Gastroesophageal sphincter (tissue), 4 donors: ENCODE data around the gene UBTF. TPM values are rescaled to one million over a fixed set of nuclear protein-coding genes. Genes with fewer than 3 reads are reported as not detected.

Experiments
- ATAC-seq: fragments of 150-250 bp; one replicate; pipeline ENCODE4 v1.9.1; 2016; ENCODE audit warnings: mild to moderate bottlenecking, moderate library complexity
- H3K27ac ChIP-seq, 4 donors: fragments of 200-600 bp; sonication (generic) in 3 of 4; 1 replicate in 3 of 4; 2 replicates in 1 of 4; pipeline ENCODE4 v1.5.1; 2016 to 2019
- H3K27me3 ChIP-seq: fragments of 200-600 bp; sonication (generic); one replicate; pipeline ENCODE4 v1.5.1; 2019
- H3K36me3 ChIP-seq, 2 donors: fragments of 200-600 bp; sonication (generic); one replicate each; pipeline ENCODE4 v1.5.1; 2019; ENCODE audit warnings: control low read depth in 1 of 2
- H3K4me1 ChIP-seq, 3 donors: fragments of 200-600 bp; sonication (generic); 1 replicate in 2 of 3; 2 replicates in 1 of 3; pipeline ENCODE4 v1.5.1; 2016 to 2019; ENCODE audit warnings: control low read depth in 2 of 3
- H3K4me3 ChIP-seq, 2 donors: fragments of 200-600 bp; sonication (generic); one replicate each; pipeline ENCODE4 v1.5.1; 2019; ENCODE audit warnings: mild to moderate bottlenecking in 1 of 2, moderate library complexity in 1 of 2
- H3K9me3 ChIP-seq, 3 donors: fragments of 200-600 bp; sonication (generic); one replicate each; pipeline ENCODE4 v1.5.1; 2017 to 2019; ENCODE audit warnings: control low read depth in 2 of 3
- CTCF ChIP-seq, 4 experiments: fragments of 200-600 bp in 2 of 4; fragments of 450-650 bp in 2 of 4; sonication (generic) in 1 of 4; IDR thresholded peaks; one replicate each; pipeline ENCODE4 v1.5.1; 2017 to 2019; ENCODE audit warnings: antibody characterized with exemption in 4 of 4, mild to moderate bottlenecking in 2 of 4, moderate library complexity in 2 of 4
- EP300 ChIP-seq: sonication (generic); formaldehyde crosslinking; IDR thresholded peaks from one replicate; pipeline ENCODE4 v1.6.1; 2017; ENCODE audit warnings: antibody characterized with exemption, mild to moderate bottlenecking
- POLR2A ChIP-seq, 2 donors: fragments of 450-650 bp; IDR thresholded peaks; one replicate each; pipeline ENCODE4 v1.6.1; 2017; ENCODE audit warnings: antibody characterized with exemption in 2 of 2, mild to moderate bottlenecking in 2 of 2, moderate library complexity in 1 of 2
- POLR2AphosphoS5 ChIP-seq: sonication (generic); formaldehyde crosslinking; IDR thresholded peaks from one replicate; pipeline ENCODE4 v1.6.1; 2017; ENCODE audit warnings: antibody characterized with exemption
- WGBS, 2 donors: methylation state at CpG; one replicate each; pipeline ENCODE4 v1.1.5; 2018; ENCODE audit warnings: low coverage in 1 of 2; 5-methylcytosine and 5-hydroxymethylcytosine counted together
- total RNA-seq, 4 donors: library from RNA; depleted of rRNA; stranded (reverse); fragments of >200 nt; gene quantifications; one replicate each; pipeline ENCODE4 v1.1.0, GENCODE V29; 2016

UBTF gene, protein sequence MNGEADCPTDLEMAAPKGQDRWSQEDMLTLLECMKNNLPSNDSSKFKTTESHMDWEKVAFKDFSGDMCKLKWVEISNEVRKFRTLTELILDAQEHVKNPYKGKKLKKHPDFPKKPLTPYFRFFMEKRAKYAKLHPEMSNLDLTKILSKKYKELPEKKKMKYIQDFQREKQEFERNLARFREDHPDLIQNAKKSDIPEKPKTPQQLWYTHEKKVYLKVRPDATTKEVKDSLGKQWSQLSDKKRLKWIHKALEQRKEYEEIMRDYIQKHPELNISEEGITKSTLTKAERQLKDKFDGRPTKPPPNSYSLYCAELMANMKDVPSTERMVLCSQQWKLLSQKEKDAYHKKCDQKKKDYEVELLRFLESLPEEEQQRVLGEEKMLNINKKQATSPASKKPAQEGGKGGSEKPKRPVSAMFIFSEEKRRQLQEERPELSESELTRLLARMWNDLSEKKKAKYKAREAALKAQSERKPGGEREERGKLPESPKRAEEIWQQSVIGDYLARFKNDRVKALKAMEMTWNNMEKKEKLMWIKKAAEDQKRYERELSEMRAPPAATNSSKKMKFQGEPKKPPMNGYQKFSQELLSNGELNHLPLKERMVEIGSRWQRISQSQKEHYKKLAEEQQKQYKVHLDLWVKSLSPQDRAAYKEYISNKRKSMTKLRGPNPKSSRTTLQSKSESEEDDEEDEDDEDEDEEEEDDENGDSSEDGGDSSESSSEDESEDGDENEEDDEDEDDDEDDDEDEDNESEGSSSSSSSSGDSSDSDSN
- 10 to 100 TPM; 55.6 to 85.5 (median 60.4) TPM for total RNA-seq

GRCh38 chr17:44219616-44220212 lies at the start of gene UBTF:
Gene UBTF (minus strand): TSS chr17:44219675. CDS start chr17:44218229, 1,446 bp downstream.
- no CpG with 5 or more reads among the region's 76 CpGs for WGBS, 2 donors
- peak within 1 kb of the TSS; percentile 48 to 64 for H3K4me3 ChIP-seq
- H3K4me1 ChIP-seq, result peaks cover 7 to 56% (median 28%) of the 10 kb centered on the region in 3 donors
- H3K27me3 ChIP-seq, result no peaks in the 10 kb centered on the region
- H3K9me3 ChIP-seq, result no peaks in the 10 kb centered on the region
- H3K36me3 ChIP-seq, result peaks cover 0 to 27% of the 10 kb centered on the region in 2 donors
- TF ChIP-seq POLR2A (IDR thresholded peaks at IDR 0.05) (peak in 1 of 2 donors; percentile 4), CTCF (IDR thresholded peaks at IDR 0.05) (no peak)
- peak; percentile 16 for ATAC-seq
- peak within 1 kb of the TSS; percentile 79 to 100 (median 94) for H3K27ac ChIP-seq

GRCh38 chr17:44268709-44269534 lies 49.4 kb upstream of the UBTF start:
- WGBS, 2 donors, result 60 to 72% methylated on average over 2 to 3 of the region's 11 CpGs
- TF ChIP-seq POLR2A (IDR thresholded peaks at IDR 0.05) (no peak), EP300 (no peak), CTCF (IDR thresholded peaks at IDR 0.05) (no peak), POLR2AphosphoS5 (no peak)

DNA sequence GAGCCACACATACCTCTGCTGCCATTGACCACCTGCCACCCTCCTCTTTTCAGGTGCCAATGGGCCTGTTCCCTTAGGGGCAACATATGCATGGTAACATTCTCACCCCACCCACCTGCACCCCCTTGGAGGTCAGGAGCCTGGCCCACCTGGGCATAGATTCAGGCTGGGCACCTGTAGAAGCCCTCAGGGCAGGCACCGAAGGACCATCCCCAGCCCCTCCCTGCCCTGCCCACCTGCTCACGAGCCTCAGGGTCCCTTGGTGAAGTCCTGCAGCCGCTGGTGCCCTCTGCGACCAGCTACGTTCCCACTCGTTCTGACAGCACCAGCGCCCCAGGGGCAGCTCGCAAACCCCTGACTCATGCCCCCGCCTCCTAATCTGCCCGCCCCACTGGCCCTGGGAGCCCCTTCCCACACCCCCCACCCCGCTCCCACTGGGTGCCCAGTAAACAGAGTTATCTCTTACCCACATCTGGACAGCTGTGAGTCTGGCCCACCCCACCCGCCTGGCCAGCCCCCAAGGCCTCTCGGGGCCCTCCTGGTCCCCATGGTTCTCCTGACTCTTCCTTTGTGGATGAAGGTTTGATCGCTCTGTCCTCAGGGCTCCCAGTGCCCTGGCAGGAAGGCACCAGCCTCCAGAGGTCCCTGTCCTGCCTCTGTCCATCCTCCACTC lies 48.5 kb upstream of the UBTF start, which contains the start of gene SLC4A1:
SLC4A1 (minus strand) TSS at position 318 of the 673 bp plus-strand sequence. CDS start 5,269 bp downstream, outside the sequence.
- TF ChIP-seq EP300, result no peak
- no peak for TF ChIP-seq CTCF (IDR thresholded peaks at IDR 0.05)
- Histone ChIP-seq H3K4me3 (no peak within 1 kb of the TSS), H3K27ac (no peak within 1 kb of the TSS), H3K4me1 (no peaks in the 10 kb centered on the region), H3K27me3 (peaks cover 13% of the 10 kb centered on the region), H3K9me3 (no peaks in the 10 kb centered on the region), H3K36me3 (no peaks in the 10 kb centered on the region)
- ATAC-seq, result no peak
- 78 to 82% methylated on average over 3 to 6 of the region's 14 CpGs for WGBS, 2 donors

More at GRCh38 chr17:44268709-44269534, 49.4 kb upstream of the UBTF start:
- no peak overlapping the region for H3K4me3 ChIP-seq
- peaks cover 11% of the 10 kb centered on the region for H3K27me3 ChIP-seq
- H3K4me1 ChIP-seq, result no peaks in the 10 kb centered on the region
- no peak for ATAC-seq
- H3K27ac ChIP-seq, result no peak overlapping the region
- H3K36me3 ChIP-seq, result no peaks in the 10 kb centered on the region
- no peaks in the 10 kb centered on the region for H3K9me3 ChIP-seq

DNA sequence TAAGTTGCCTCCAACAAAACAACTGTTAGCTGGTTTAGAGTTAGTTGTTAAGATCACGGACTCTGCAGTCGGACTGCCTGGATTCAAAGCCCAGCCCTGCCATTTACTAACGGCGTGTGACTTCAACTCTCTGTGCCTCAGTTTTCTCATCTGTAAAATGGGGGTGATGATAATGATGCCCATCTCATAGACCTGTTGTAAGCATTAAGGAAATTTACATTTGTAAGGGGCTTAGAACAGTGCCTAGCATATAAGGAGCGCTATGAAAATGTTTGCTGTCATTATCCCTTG lies 47.6 kb upstream of the UBTF start:
- WGBS, 2 donors, result 80 to 90% methylated on average over 5 of the region's 5 CpGs
- Histone ChIP-seq H3K4me3 (no peak overlapping the region), H3K27me3 (peaks cover 8% of the 10 kb centered on the region), H3K4me1 (no peaks in the 10 kb centered on the region), H3K27ac (no peak overlapping the region), H3K36me3 (no peaks in the 10 kb centered on the region), H3K9me3 (no peaks in the 10 kb centered on the region)
- TF ChIP-seq EP300 (no peak), CTCF (IDR thresholded peaks at IDR 0.05) (no peak), POLR2AphosphoS5 (no peak), POLR2A (IDR thresholded peaks at IDR 0.05) (no peak)
- ATAC-seq, result no peak
